ENCODE results near the gene CCDC63. TPM values are rescaled to one million over a fixed set of nuclear protein-coding genes. Genes with fewer than 3 reads are reported as not detected.

The CCDC63 gene
- polyA plus RNA-seq, 3 donors: 0.22 TPM; not detected in 2

- DNase-seq: no peak
- WGBS (ENCODE audit: insufficient coverage): 100% methylated on average over 1 of the region's 4 CpGs
- peaks cover 0 to 2% of the 10 kb centered on the region in 2 donors for H3K9me3 ChIP-seq (replicated peaks in 1 of 2; ENCODE audit: control insufficient read depth in 1 of 2, insufficient read depth in 1 of 2, low read length in 2 of 2)
- intact Hi-C loops (cut with micrococcal nuclease): no loop called here
- H3K27me3 ChIP-seq (ENCODE audit: control insufficient read depth in 2 of 2, insufficient read depth in 2 of 2, low read length in 2 of 2): peaks cover 3 to 22% of the 10 kb centered on the region in 2 donors
- no peaks in the 10 kb centered on the region for H3K36me3 Mint-ChIP-seq
- H3K27me3 Mint-ChIP-seq (ENCODE audit: low read depth in 3 of 3): peaks cover 18 to 34% (median 32%) of the 10 kb centered on the region in 3 donors
- H3K4me1 ChIP-seq (ENCODE audit: control insufficient read depth in 1 of 2, insufficient read depth in 2 of 2, low read length in 2 of 2): peaks cover 28 to 32% of the 10 kb centered on the region in 2 donors
- H3K4me3 ChIP-seq (replicated peaks in 1 of 3; ENCODE audit: low read depth in 2 of 3, low read length in 3 of 3): no peak overlapping the region
- H3K79me2 ChIP-seq (ENCODE audit: insufficient read depth, low read length): no peaks in the 10 kb centered on the region
- H3K4me2 ChIP-seq (replicated peaks; ENCODE audit: extremely low read depth, low read length, poor library complexity, severe bottlenecking): no peak overlapping the region
- no peak overlapping the region for H3K27ac ChIP-seq (ENCODE audit: low read depth in 1 of 2, low read length in 2 of 2)
- no peak for TF ChIP-seq CTCF (IDR thresholded peaks at IDR 0.05)
- H3K4me3 Mint-ChIP-seq: peak overlapping the region in 1 of 2 donors; percentile 26
- peaks cover 34% of the 10 kb centered on the region for H3K4me1 Mint-ChIP-seq
- H4K20me1 ChIP-seq (ENCODE audit: insufficient read depth, low read length): no peaks in the 10 kb centered on the region
- no peaks in the 10 kb centered on the region for H3K36me3 ChIP-seq (replicated peaks in 1 of 2; ENCODE audit: control insufficient read depth in 1 of 2, insufficient read depth in 2 of 2, low read length in 2 of 2)
- H3K9ac ChIP-seq (ENCODE audit: insufficient read depth, low read length, poor library complexity, severe bottlenecking): no peak overlapping the region
- H3K27ac Mint-ChIP-seq: no peak overlapping the region
- H2AFZ ChIP-seq (ENCODE audit: insufficient read depth, low read depth, low read length, poor library complexity, severe bottlenecking): no peak overlapping the region
- peaks cover 3 to 11% (median 8%) of the 10 kb centered on the region in 7 donors for H3K9me3 Mint-ChIP-seq
Measured at GRCh38 chr12:110845339-110845682, 1.5 kb upstream of the CCDC63 start.

- intact Hi-C loops (cut with micrococcal nuclease): no loop called here
- no peak for DNase-seq
- no peaks in the 10 kb centered on the region for H3K36me3 ChIP-seq (replicated peaks in 1 of 2; ENCODE audit: control insufficient read depth in 1 of 2, insufficient read depth in 2 of 2, low read length in 2 of 2)
- Mint-ChIP-seq H3K27me3 (ENCODE audit: low read depth in 3 of 3) (peaks cover 20 to 36% (median 35%) of the 10 kb centered on the region in 3 donors), H3K4me3 (peak overlapping the region in 1 of 2 donors; percentile 21), H3K4me1 (peaks cover 34% of the 10 kb centered on the region), H3K9me3 (peaks cover 3 to 11% (median 8%) of the 10 kb centered on the region in 7 donors), H3K36me3 (no peaks in the 10 kb centered on the region), H3K27ac (no peak overlapping the region)
- no peaks in the 10 kb centered on the region for H4K20me1 ChIP-seq (ENCODE audit: insufficient read depth, low read length)
- peaks cover 0 to 2% of the 10 kb centered on the region in 2 donors for H3K9me3 ChIP-seq (replicated peaks in 1 of 2; ENCODE audit: control insufficient read depth in 1 of 2, insufficient read depth in 1 of 2, low read length in 2 of 2)
- H3K4me2 ChIP-seq (replicated peaks; ENCODE audit: extremely low read depth, low read length, poor library complexity, severe bottlenecking): no peak overlapping the region
- no peak overlapping the region for H3K9ac ChIP-seq (ENCODE audit: insufficient read depth, low read length, poor library complexity, severe bottlenecking)
- H3K4me3 ChIP-seq (replicated peaks in 1 of 3; ENCODE audit: low read depth in 2 of 3, low read length in 3 of 3): no peak overlapping the region
- no peak overlapping the region for H3K27ac ChIP-seq (ENCODE audit: low read depth in 1 of 2, low read length in 2 of 2)
- H3K79me2 ChIP-seq (ENCODE audit: insufficient read depth, low read length): no peaks in the 10 kb centered on the region
- TF ChIP-seq CTCF (IDR thresholded peaks at IDR 0.05): no peak
- H2AFZ ChIP-seq (ENCODE audit: insufficient read depth, low read depth, low read length, poor library complexity, severe bottlenecking): no peak overlapping the region
- peaks cover 3 to 22% of the 10 kb centered on the region in 2 donors for H3K27me3 ChIP-seq (ENCODE audit: control insufficient read depth in 2 of 2, insufficient read depth in 2 of 2, low read length in 2 of 2)
- 100% methylated on average over 1 of the region's 6 CpGs for WGBS (ENCODE audit: insufficient coverage)
- H3K4me1 ChIP-seq (ENCODE audit: control insufficient read depth in 1 of 2, insufficient read depth in 2 of 2, low read length in 2 of 2): peaks cover 28 to 32% of the 10 kb centered on the region in 2 donors
Measured at GRCh38 chr12:110848314-110848923, 1.6 kb downstream of the CCDC63 start.

All from CD14-positive monocyte (primary cell).